ENCODE data around the gene TGM3.

The TGM3 gene

GRCh38 chr20:2382833-2383232 is 87.0 kb downstream of the TGM3 start:
- Histone ChIP-seq H3K27ac (ENCODE audit: extremely low read depth, low read depth, low read length) (no peak overlapping the region), H3K4me3 (ENCODE audit: low read depth, low read length) (no peak overlapping the region), H3K9me3 (ENCODE audit: control insufficient read depth, insufficient read depth, low read depth, low read length) (no peaks in the 10 kb centered on the region), H3K36me3 (ENCODE audit: control insufficient read depth in 2 of 2, insufficient read depth in 1 of 2, low read length in 2 of 2) (no peaks in the 10 kb centered on the region), H3K4me1 (ENCODE audit: control insufficient read depth, insufficient read depth, low read length) (no peaks in the 10 kb centered on the region)
- TF ChIP-seq ZNF341 (tag by site-specific recombination; IDR thresholded peaks at IDR 0.05; ENCODE audit: low read depth) = no peak
- no peak for TF ChIP-seq HOXC10 (CRISPR knock-in tag; IDR thresholded peaks at IDR 0.05)
- TF ChIP-seq ZSCAN16 (tag by site-specific recombination; IDR thresholded peaks at IDR 0.05) = no peak
- no peak for TF ChIP-seq ZSCAN30 (tag by site-specific recombination; IDR thresholded peaks at IDR 0.05)
- no peak for TF ChIP-seq GFI1B (tag by site-specific recombination; IDR thresholded peaks at IDR 0.05)
- no peak for TF ChIP-seq BCL11A (tag by site-specific recombination; IDR thresholded peaks at IDR 0.05; ENCODE audit: low read depth)
- no peak for TF ChIP-seq ZNF24 (tag by site-specific recombination; IDR thresholded peaks at IDR 0.05)
- TF ChIP-seq RBAK (tag by site-specific recombination; IDR thresholded peaks at IDR 0.05) = no peak
- no peak for TF ChIP-seq GLI4 (tag by site-specific recombination; IDR thresholded peaks at IDR 0.05)
- TF ChIP-seq BCL6B (tag by site-specific recombination; IDR thresholded peaks at IDR 0.05) = no peak
- no peak for TF ChIP-seq ZBTB11 (tag by site-specific recombination; conservative IDR thresholded peaks at IDR 0.05; ENCODE audit: low read depth)
- no peak for TF ChIP-seq ZFHX2 (tag by site-specific recombination; conservative IDR thresholded peaks at IDR 0.05)
- TF ChIP-seq YY2 (tag by site-specific recombination; IDR thresholded peaks at IDR 0.05) = no peak
- no peak for TF ChIP-seq GLIS2 (tag by site-specific recombination; IDR thresholded peaks at IDR 0.05)
- ChIA-PET POLR2A (no interaction called here), CTCF (interaction anchor here (0.6 to 1.6 kb wide), 5 partner anchors 9 to 574 kb away, joined by 3 to 7 read pairs (median 3); no protein-coding TSS in a partner anchor)

GRCh38 chr20:2385026-2385425 is 89.2 kb downstream of the TGM3 start:
- ChIA-PET CTCF (interaction anchor here (0.6 to 3.6 kb wide), 6 partner anchors 10 to 259 kb away, joined by 3 to 35 read pairs (median 4); no protein-coding TSS in a partner anchor), POLR2A (no interaction called here)
- Histone ChIP-seq H3K4me3 (ENCODE audit: low read depth, low read length) (no peak overlapping the region), H3K36me3 (ENCODE audit: control insufficient read depth in 2 of 2, insufficient read depth in 1 of 2, low read length in 2 of 2) (no peaks in the 10 kb centered on the region), H3K27ac (ENCODE audit: extremely low read depth, low read depth, low read length) (no peak overlapping the region), H3K9me3 (ENCODE audit: control insufficient read depth, insufficient read depth, low read depth, low read length) (no peaks in the 10 kb centered on the region), H3K4me1 (ENCODE audit: control insufficient read depth, insufficient read depth, low read length) (no peaks in the 10 kb centered on the region)
- no peak for TF ChIP-seq ZNF37A (tag by site-specific recombination; IDR thresholded peaks at IDR 0.05)
- TF ChIP-seq ZNF335 (tag by site-specific recombination; conservative IDR thresholded peaks at IDR 0.05) = no peak
- no peak for TF ChIP-seq ATF2 (tag by site-specific recombination; IDR thresholded peaks at IDR 0.05; ENCODE audit: low read depth)
- no peak for TF ChIP-seq PRDM4 (tag by site-specific recombination; IDR thresholded peaks at IDR 0.05)
- TF ChIP-seq ZNF132 (tag by site-specific recombination; IDR thresholded peaks at IDR 0.05; ENCODE audit: borderline replicate concordance) = no peak
- no peak for TF ChIP-seq ZNF239 (tag by site-specific recombination; IDR thresholded peaks at IDR 0.05)
- TF ChIP-seq ZNF596 (tag by site-specific recombination; IDR thresholded peaks at IDR 0.05) = no peak
- TF ChIP-seq ZBTB8A (tag by site-specific recombination; IDR thresholded peaks at IDR 0.05) = no peak
- TF ChIP-seq ZBTB11 (tag by site-specific recombination; conservative IDR thresholded peaks at IDR 0.05; ENCODE audit: low read depth) = no peak
- TF ChIP-seq ZNF530 (tag by site-specific recombination; IDR thresholded peaks at IDR 0.05; ENCODE audit: low read depth) = no peak
- TF ChIP-seq ZNF549 (tag by site-specific recombination; IDR thresholded peaks at IDR 0.05) = no peak
- no peak for TF ChIP-seq ZNF677 (tag by site-specific recombination; IDR thresholded peaks at IDR 0.05)

All from HEK293 (cell line).